HepG2 (cell line): ENCODE measurements around the gene BACE1-AS. TPM values are rescaled to one million over a fixed set of nuclear protein-coding genes. Genes with fewer than 3 reads are reported as not detected.

ENCODE experiments used
- ATAC-seq: fragments of 200-7000 bp; cut with Tn5 transposase; 3 replicates; pipeline ENCODE4 v1.9.1; 2020; ENCODE audit warnings: mild to moderate bottlenecking, moderate library complexity
- BruUV-seq: library from RNA; stranded (reverse); fragments of 400-500 nt; replicated peaks from 2 replicates; lab custom pipeline; 2021; lab: Mats Ljungman, UMichigan
- CTCF ChIA-PET: fragments of 300-600 bp; formaldehyde crosslinking; extraction: SDS; loops from one replicate; lab custom pipeline; 2021; ENCODE audit warnings: low total read pairs, inconsistent platforms, low intra/inter-chr PET ratio; lab: Yijun Ruan, JAX
- POLR2A ChIA-PET: fragments of 350-600 bp; sonication (Branson Sonifier 250); formaldehyde crosslinking; loops from one replicate; lab custom pipeline; 2020; ENCODE audit warnings: antibody characterized with exemption, inconsistent platforms; lab: Yijun Ruan, JAX
- DNase-seq: peaks from one replicate; pipeline ENCODE4 v3.0.0-alpha.2; 2015; ENCODE audit warnings: low spot score
- FAIRE-seq: peaks from 3 replicates; lab custom pipeline; 2011; peaks lifted over from hg19 to GRCh38; lab: Jason Lieb, UNC
- H2AFZ ChIP-seq: one replicate; pipeline ENCODE4 v1.6.1; 2011; ENCODE audit warnings: low read length, inconsistent platforms
- H3K27ac ChIP-seq: fragments of 300-600 bp; 3 replicates; pipeline ENCODE4 v1.8.0; 2011; ENCODE audit warnings: mixed run types, mild to moderate bottlenecking, mixed read lengths, low read length, inconsistent platforms; ENCODE audit not compliant: insufficient read depth; ENCODE audit errors: extremely low read length
- H3K27me3 ChIP-seq, 2 experiments: fragments of 200-600 bp in 1 of 2; 2 replicates in 1 of 2; 3 replicates in 1 of 2; pipeline versions ENCODE4 v1.6.0 to v1.8.0; 2011; ENCODE audit warnings: low read length in 2 of 2, mild to moderate bottlenecking in 2 of 2, moderate library complexity in 2 of 2, inconsistent platforms in 1 of 2; ENCODE audit not compliant: insufficient read depth in 2 of 2, control insufficient read depth in 1 of 2
- H3K36me3 ChIP-seq, 2 experiments: fragments of 200-600 bp in 1 of 2; replicated peaks in 1 of 2; 2 replicates in 1 of 2; 3 replicates in 1 of 2; pipeline versions ENCODE4 v1.5.1 to v1.8.0; 2011; ENCODE audit warnings: low read length in 2 of 2, inconsistent platforms in 1 of 2; ENCODE audit not compliant: insufficient read depth in 2 of 2, control insufficient read depth in 1 of 2
- H3K4me1 ChIP-seq: 2 replicates; pipeline ENCODE4 v1.5.1; 2012; ENCODE audit warnings: low read length, inconsistent platforms; ENCODE audit not compliant: insufficient read depth
- H3K4me2 ChIP-seq: 2 replicates; pipeline ENCODE4 v1.6.0; 2011; ENCODE audit warnings: low read depth, low read length, inconsistent platforms
- H3K4me3 ChIP-seq, 3 experiments: fragments of 200-600 bp in 1 of 3; sonication (generic), shearing (Covaris generic) in 1 of 3; replicated peaks in 1 of 3; 2 replicates each; pipeline ENCODE4 v1.5.1; 2011 to 2016; ENCODE audit warnings: low read length in 3 of 3, inconsistent platforms in 2 of 3, low read depth in 2 of 3, mild to moderate bottlenecking in 2 of 3, control low read depth in 1 of 3, mixed read lengths in 1 of 3; ENCODE audit not compliant: insufficient read depth in 1 of 3
- H3K79me2 ChIP-seq: one replicate; pipeline ENCODE4 v1.6.1; 2011; ENCODE audit warnings: low read length, inconsistent platforms; ENCODE audit not compliant: insufficient read depth
- H3K9ac ChIP-seq: 2 replicates; pipeline ENCODE4 v1.6.0; 2011; ENCODE audit warnings: mild to moderate bottlenecking, low read depth, low read length, inconsistent platforms; ENCODE audit not compliant: insufficient read depth
- H3K9me3 ChIP-seq: 2 replicates; pipeline ENCODE4 v1.5.1; 2012; ENCODE audit warnings: mild to moderate bottlenecking, low read length
- H4K20me1 ChIP-seq: 2 replicates; pipeline ENCODE4 v1.6.0; 2011; ENCODE audit warnings: inconsistent platforms, mild to moderate bottlenecking, low read length, moderate library complexity; ENCODE audit not compliant: insufficient read depth
- ARID3A ChIP-seq: IDR thresholded peaks from 2 replicates; pipeline ENCODE4 v1.6.1; 2012; ENCODE audit warnings: low read depth, low read length, improper control_type of control experiment
- CCDC6 ChIP-seq: sonication (generic); formaldehyde crosslinking; IDR thresholded peaks from 2 replicates; pipeline ENCODE4 v1.8.1; 2022; ENCODE audit warnings: mild to moderate bottlenecking, missing genetic modification reagents, moderate library complexity
- CHCHD3 ChIP-seq: sonication (generic); formaldehyde crosslinking; IDR thresholded peaks from 2 replicates; pipeline ENCODE4 v1.8.0; 2022; ENCODE audit warnings: mild to moderate bottlenecking, missing genetic modification reagents, moderate library complexity
- CSRNP1 ChIP-seq: sonication (generic); formaldehyde crosslinking; IDR thresholded peaks from 2 replicates; pipeline ENCODE4 v1.8.1; 2023; ENCODE audit warnings: mild to moderate bottlenecking, missing genetic modification reagents
- GLMP ChIP-seq: sonication (generic); formaldehyde crosslinking; IDR thresholded peaks from 2 replicates; pipeline ENCODE4 v1.9.0; 2021; ENCODE audit warnings: missing genetic modification reagents, mild to moderate bottlenecking, borderline replicate concordance
- ISL2 ChIP-seq: sonication (generic); formaldehyde crosslinking; IDR thresholded peaks from 2 replicates; pipeline ENCODE4 v1.5.0; 2020; ENCODE audit warnings: missing genetic modification reagents
- ISX ChIP-seq: sonication (generic); formaldehyde crosslinking; conservative IDR thresholded peaks from 2 replicates; pipeline ENCODE4 v1.5.0; 2020; ENCODE audit warnings: missing genetic modification reagents
- KLF16 ChIP-seq, 2 experiments: sonication (generic) in 1 of 2; formaldehyde crosslinking in 1 of 2; IDR thresholded peaks; 2 replicates each; pipeline versions ENCODE4 v1.6.1 to v1.8.0; 2016 to 2023; ENCODE audit warnings: missing genetic modification reagents in 2 of 2, missing compliant biosample characterization in 1 of 2
- MAFF ChIP-seq: IDR thresholded peaks from 2 replicates; pipeline ENCODE4 v1.6.1; 2011; ENCODE audit warnings: low read depth, low read length, improper control_type of control experiment
- MAFG ChIP-seq: sonication (generic); formaldehyde crosslinking; IDR thresholded peaks from 2 replicates; pipeline ENCODE4 v1.5.1; 2020; ENCODE audit warnings: mild to moderate bottlenecking, missing genetic modification reagents
- NFIC ChIP-seq: IDR thresholded peaks from 2 replicates; pipeline ENCODE4 v1.6.1; 2012; ENCODE audit warnings: mild to moderate bottlenecking, low read length, inconsistent platforms
- NR1H2 ChIP-seq: sonication (generic); formaldehyde crosslinking; IDR thresholded peaks from 2 replicates; pipeline ENCODE4 v1.8.1; 2022; ENCODE audit warnings: low read depth, missing genetic modification reagents, borderline replicate concordance
- SMAD3 ChIP-seq: sonication (generic); formaldehyde crosslinking; IDR thresholded peaks from 2 replicates; pipeline ENCODE4 v1.4.0; 2020; ENCODE audit warnings: missing genetic modification reagents
- SMAD9 ChIP-seq: sonication (generic); formaldehyde crosslinking; IDR thresholded peaks from 2 replicates; pipeline ENCODE4 v1.5.1; 2020; ENCODE audit warnings: mild to moderate bottlenecking, missing genetic modification reagents
- SP5 ChIP-seq: IDR thresholded peaks from 2 replicates; pipeline ENCODE4 v1.6.1; 2016; ENCODE audit warnings: low read depth, borderline replicate concordance
- ZBTB10 ChIP-seq: sonication (generic); formaldehyde crosslinking; IDR thresholded peaks from 2 replicates; pipeline ENCODE4 v1.4.0; 2020; ENCODE audit warnings: missing genetic modification reagents, borderline replicate concordance
- ZFP36 ChIP-seq: fragments of 150-350 bp; IDR thresholded peaks from 2 replicates; pipeline ENCODE4 v1.6.1; 2018; ENCODE audit warnings: borderline replicate concordance, low read length, low read depth; ENCODE audit not compliant: partially characterized antibody
- ZNF101 ChIP-seq: sonication (generic); formaldehyde crosslinking; IDR thresholded peaks from 2 replicates; pipeline ENCODE4 v1.4.0; 2020; ENCODE audit warnings: mild to moderate bottlenecking, low read depth, missing genetic modification reagents, borderline replicate concordance
- WGBS: methylation state at CpG from one replicate; pipeline ENCODE4 v1.1.6; 2017; ENCODE audit warnings: low lambda C conversion rate; 5-methylcytosine and 5-hydroxymethylcytosine counted together
- in situ Hi-C: cut with HindIII; loops from 2 replicates; pipeline ENCODE4 v1.10.0; 2017; ENCODE audit warnings: low pct_unique_long_range_greater_than_20kb; ENCODE audit not compliant: extremely low pct_ligation_motif_present
- intact Hi-C: fragments of 100-400 bp; cut with micrococcal nuclease; formaldehyde crosslinking; loops from one replicate; pipeline ENCODE4 v1.10.0; 2022; ENCODE audit not compliant: unreplicated experiment
- polyA plus RNA-seq, 8 experiments: library from polyadenylated mRNA; depleted of rRNA in 3 of 8; stranded (reverse) in 7 of 8; unstranded in 1 of 8; fragments of >200 nt; fragmentation: Illumina TruSeq in 4 of 8; extraction: Trizol in 4 of 8; gene quantifications; 2 replicates each; pipeline versions ENCODE4 v1.2.1 to v1.2.3, GENCODE V29; 2011 to 2016; ENCODE audit warnings: low read depth in 4 of 8, missing spikeins in 1 of 8, mixed read lengths in 1 of 8; ENCODE audit not compliant: insufficient read depth in 1 of 8
- total RNA-seq, 5 experiments: library from RNA; depleted of rRNA; stranded (reverse); fragments of >200 nt; fragmentation: Illumina TruSeq; extraction: Trizol; gene quantifications; 2 replicates each; pipeline ENCODE4 v1.2.3, GENCODE V29; 2016; ENCODE audit warnings: low read depth in 1 of 5

The BACE1-AS gene
- total and polyA plus RNA-seq, 2 of the 13 experiments (the other 11 are each of a cell fraction or from before 2014, with no cell fraction given), result 2.0 to 3.9 TPM

- TF ChIP-seq CSRNP1 (CRISPR knock-in tag) (no peak), ARID3A (no peak)
Measured at GRCh38 chr11:117258576-117258975, 32.6 kb upstream of the BACE1-AS start (continued).

GRCh38 chr11:117259417-117259816, 31.7 kb upstream of the BACE1-AS start:
- H2AFZ ChIP-seq, result no peak overlapping the region
- DNase-seq (no peak), ATAC-seq (no peak), FAIRE-seq (no peak)
- no peak overlapping the region for H3K27ac ChIP-seq
- H3K4me1 ChIP-seq, result no peaks in the 10 kb centered on the region
- H3K79me2 ChIP-seq, result no peaks in the 10 kb centered on the region
- ChIA-PET CTCF (no interaction called here), POLR2A (no interaction called here)
- in situ Hi-C loops, result no loop called here
- no peaks in the 10 kb centered on the region for H4K20me1 ChIP-seq
- BruUV-seq, result no TSS peak
- intact Hi-C loops, result no loop called here
- WGBS, result 84% methylated on average over 1 of the region's 1 CpG
- no peaks in the 10 kb centered on the region for H3K9me3 ChIP-seq
- no peaks in the 10 kb centered on the region for H3K27me3 ChIP-seq
- H3K36me3 ChIP-seq, result peaks cover 0 to 3% of the 10 kb centered on the region in 2 experiments; a peak in 2 of 5 replicates
- no peak overlapping the region for H3K4me3 ChIP-seq
- H3K4me2 ChIP-seq, result no peak overlapping the region
- no peak overlapping the region for H3K9ac ChIP-seq
- TF ChIP-seq SMAD9 (CRISPR knock-in tag), result no peak
- TF ChIP-seq ZBTB10 (CRISPR knock-in tag), result no peak
- no peak for TF ChIP-seq ZNF101 (CRISPR knock-in tag)
- no peak for TF ChIP-seq ISL2
- no peak for TF ChIP-seq CCDC6 (CRISPR knock-in tag)
- TF ChIP-seq ISX, result no peak
- TF ChIP-seq CHCHD3 (CRISPR knock-in tag), result no peak
- TF ChIP-seq GLMP (CRISPR knock-in tag), result no peak
- TF ChIP-seq MAFG (CRISPR knock-in tag), result no peak
- no peak for TF ChIP-seq SMAD3 (CRISPR knock-in tag)
- no peak for TF ChIP-seq MAFF
- TF ChIP-seq NFIC, result no peak
- no peak for TF ChIP-seq KLF16 (CRISPR knock-in tag; IDR thresholded peaks at IDR 0.05)
- TF ChIP-seq NR1H2 (CRISPR knock-in tag), result no peak
- no peak for TF ChIP-seq SP5 (CRISPR knock-in tag)
- TF ChIP-seq ZFP36, result no peak
